Hepatocyte (in vitro differentiated cells): ENCODE measurements around the gene P4HB. TPM values are rescaled to one million over a fixed set of nuclear protein-coding genes. Genes with fewer than 3 reads are reported as not detected.

ENCODE experiments used
- DNase-seq: peaks from one replicate; pipeline ENCODE4 v3.0.0-alpha.2; 2016; ENCODE audit warnings: low spot score
- H2AFZ ChIP-seq: fragments of 200-600 bp; sonication (generic); 2 replicates; pipeline ENCODE4 v1.6.0; 2016; ENCODE audit warnings: antibody characterized with exemption, mild to moderate bottlenecking
- H3K27ac ChIP-seq: fragments of 200-600 bp; sonication (generic); 2 replicates; pipeline ENCODE4 v1.5.1; 2016; ENCODE audit warnings: mild to moderate bottlenecking
- H3K27me3 ChIP-seq: fragments of 200-600 bp; sonication (generic); 2 replicates; pipeline ENCODE4 v1.6.1; 2016
- H3K36me3 ChIP-seq: fragments of 200-600 bp; sonication (generic); replicated peaks from 2 replicates; pipeline ENCODE4 v1.5.1; 2016; ENCODE audit warnings: low read depth; ENCODE audit not compliant: insufficient read depth
- H3K4me1 ChIP-seq: fragments of 200-600 bp; sonication (generic); 2 replicates; pipeline ENCODE4 v1.5.1; 2016; ENCODE audit warnings: mild to moderate bottlenecking, moderate library complexity; ENCODE audit not compliant: insufficient read depth
- H3K4me2 ChIP-seq: fragments of 200-600 bp; sonication (generic); 2 replicates; pipeline ENCODE4 v1.6.0; 2016
- H3K4me3 ChIP-seq: fragments of 200-600 bp; sonication (generic); 2 replicates; pipeline ENCODE4 v1.5.1; 2016; ENCODE audit warnings: mild to moderate bottlenecking
- H3K79me2 ChIP-seq: fragments of 200-600 bp; sonication (generic); 2 replicates; pipeline ENCODE4 v1.6.0; 2017; ENCODE audit warnings: mild to moderate bottlenecking
- H3K9me2 ChIP-seq: fragments of 200-600 bp; sonication (generic); replicated peaks from 2 replicates; pipeline ENCODE4 v1.6.0; 2017; ENCODE audit warnings: mild to moderate bottlenecking; ENCODE audit not compliant: insufficient read depth
- H3K9me3 ChIP-seq: fragments of 200-600 bp; sonication (generic); 2 replicates; pipeline ENCODE4 v1.5.1; 2016; ENCODE audit warnings: low read depth, mild to moderate bottlenecking
- H4K20me1 ChIP-seq: fragments of 200-600 bp; sonication (generic); 2 replicates; pipeline ENCODE4 v1.6.0; 2016; ENCODE audit warnings: mild to moderate bottlenecking; ENCODE audit not compliant: insufficient read depth, poor library complexity, severe bottlenecking
- EZH2 ChIP-seq: fragments of 200-600 bp; sonication (generic); IDR thresholded peaks from 2 replicates; pipeline ENCODE4 v1.6.1; 2016; ENCODE audit warnings: antibody characterized with exemption, mild to moderate bottlenecking, borderline replicate concordance
- EZH2phosphoT487 ChIP-seq: fragments of 200-600 bp; sonication (generic); IDR thresholded peaks from one replicate; pipeline ENCODE4 v1.6.1; 2018; ENCODE audit warnings: antibody characterized with exemption, mild to moderate bottlenecking, low read depth, moderate library complexity; ENCODE audit not compliant: unreplicated experiment, severe bottlenecking
- WGBS: methylation state at CpG from one replicate; pipeline ENCODE4 v1.1.6; 2016; ENCODE audit warnings: low lambda C conversion rate; ENCODE audit errors: missing lambda C conversion rate; 5-methylcytosine and 5-hydroxymethylcytosine counted together
- polyA plus RNA-seq: library from polyadenylated mRNA; unstranded; fragments of >200 nt; fragmentation: Nextera tagmentation; extraction: Ambion mirVana; gene quantifications from 2 replicates; pipeline ENCODE4 v1.2.1, GENCODE V29; 2016
- total RNA-seq: library from RNA; depleted of rRNA; stranded (reverse); fragments of >200 nt; gene quantifications from 2 replicates; pipeline ENCODE4 v1.2.3, GENCODE V29; 2014
- TF ChIP-seq, protein P1 (sequence below): fragments of 200-600 bp; sonication (generic); IDR thresholded peaks from 2 replicates; pipeline ENCODE4 v1.5.1; 2016; ENCODE audit warnings: antibody characterized with exemption, mild to moderate bottlenecking; ENCODE audit not compliant: poor library complexity

P4HB gene
- total and polyA plus RNA-seq, 2 experiments from 2014 or later, result 1,240 to 1,316 TPM

- Histone ChIP-seq H3K9me3 (no peaks in the 10 kb centered on the region), H3K27me3 (peaks cover 27% of the 10 kb centered on the region), H3K36me3 (no peaks in the 10 kb centered on the region), H3K79me2 (no peaks in the 10 kb centered on the region), H3K9me2 (no peaks in the 10 kb centered on the region), H3K27ac (no peak overlapping the region), H3K4me1 (peaks cover 7% of the 10 kb centered on the region), H4K20me1 (no peaks in the 10 kb centered on the region), H2AFZ (no peak overlapping the region), H3K4me3 (no peak overlapping the region), H3K4me2 (no peak overlapping the region)
- WGBS, result 98% methylated on average over 5 of the region's 8 CpGs
- DNase-seq, result no peak
- TF ChIP-seq, protein P1, sequence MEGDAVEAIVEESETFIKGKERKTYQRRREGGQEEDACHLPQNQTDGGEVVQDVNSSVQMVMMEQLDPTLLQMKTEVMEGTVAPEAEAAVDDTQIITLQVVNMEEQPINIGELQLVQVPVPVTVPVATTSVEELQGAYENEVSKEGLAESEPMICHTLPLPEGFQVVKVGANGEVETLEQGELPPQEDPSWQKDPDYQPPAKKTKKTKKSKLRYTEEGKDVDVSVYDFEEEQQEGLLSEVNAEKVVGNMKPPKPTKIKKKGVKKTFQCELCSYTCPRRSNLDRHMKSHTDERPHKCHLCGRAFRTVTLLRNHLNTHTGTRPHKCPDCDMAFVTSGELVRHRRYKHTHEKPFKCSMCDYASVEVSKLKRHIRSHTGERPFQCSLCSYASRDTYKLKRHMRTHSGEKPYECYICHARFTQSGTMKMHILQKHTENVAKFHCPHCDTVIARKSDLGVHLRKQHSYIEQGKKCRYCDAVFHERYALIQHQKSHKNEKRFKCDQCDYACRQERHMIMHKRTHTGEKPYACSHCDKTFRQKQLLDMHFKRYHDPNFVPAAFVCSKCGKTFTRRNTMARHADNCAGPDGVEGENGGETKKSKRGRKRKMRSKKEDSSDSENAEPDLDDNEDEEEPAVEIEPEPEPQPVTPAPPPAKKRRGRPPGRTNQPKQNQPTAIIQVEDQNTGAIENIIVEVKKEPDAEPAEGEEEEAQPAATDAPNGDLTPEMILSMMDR, result no peak
- TF ChIP-seq EZH2 (no peak), EZH2phosphoT487 (no peak)
Observed at GRCh38 chr17:81810476-81810875, 49.9 kb downstream of the P4HB start.

DNA sequence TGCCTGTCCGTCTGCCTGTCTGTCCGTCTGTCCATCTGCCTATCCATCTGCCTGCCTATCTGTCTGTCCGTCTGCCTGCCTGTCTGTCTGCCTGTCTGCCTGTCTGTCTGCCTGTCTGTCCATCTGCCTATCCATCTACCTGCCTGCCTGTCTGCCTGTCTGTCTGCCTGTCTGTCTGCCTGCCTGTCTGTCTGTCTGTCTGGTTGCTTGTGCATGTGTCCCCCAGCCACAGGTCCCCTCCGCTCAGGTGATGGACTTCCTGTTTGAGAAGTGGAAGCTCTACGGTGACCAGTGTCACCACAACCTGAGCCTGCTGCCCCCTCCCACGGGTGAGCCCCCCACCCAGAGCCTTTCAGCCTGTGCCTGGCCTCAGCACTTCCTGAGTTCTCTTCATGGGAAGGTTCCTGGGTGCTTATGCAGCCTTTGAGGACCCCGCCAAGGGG lies 50.8 kb downstream of the P4HB start:
- 92% methylated on average over 7 of the region's 7 CpGs for WGBS
- no peaks in the 10 kb centered on the region for H3K9me3 ChIP-seq

GRCh38 chr17:81808778-81809555 lies 51.4 kb downstream of the P4HB start:
- Histone ChIP-seq H3K9me2 (no peaks in the 10 kb centered on the region), H3K4me3 (no peak overlapping the region), H3K79me2 (no peaks in the 10 kb centered on the region), H3K27ac (no peak overlapping the region), H4K20me1 (no peaks in the 10 kb centered on the region), H2AFZ (no peak overlapping the region), H3K27me3 (peaks cover 39% of the 10 kb centered on the region), H3K4me1 (no peaks in the 10 kb centered on the region), H3K36me3 (no peaks in the 10 kb centered on the region), H3K4me2 (no peak overlapping the region), H3K9me3 (no peaks in the 10 kb centered on the region)
- 76% methylated on average over 20 of the region's 20 CpGs for WGBS
- no peak for DNase-seq
- TF ChIP-seq EZH2, result no peak

More for the DNA sequence above, 50.8 kb downstream of the P4HB start:
- Histone ChIP-seq H3K4me1 (no peaks in the 10 kb centered on the region), H3K4me3 (no peak overlapping the region), H3K9me2 (no peaks in the 10 kb centered on the region), H3K79me2 (no peaks in the 10 kb centered on the region), H3K36me3 (no peaks in the 10 kb centered on the region), H4K20me1 (no peaks in the 10 kb centered on the region), H3K27me3 (peaks cover 33% of the 10 kb centered on the region), H3K27ac (no peak overlapping the region), H2AFZ (no peak overlapping the region), H3K4me2 (no peak overlapping the region)
- DNase-seq, result no peak
- TF ChIP-seq, protein P1, result no peak
- TF ChIP-seq EZH2 (no peak), EZH2phosphoT487 (no peak)

GRCh38 chr17:81807839-81808238 lies 52.5 kb downstream of the P4HB start:
- Histone ChIP-seq H3K9me3 (no peaks in the 10 kb centered on the region), H3K4me2 (no peak overlapping the region), H3K4me1 (no peaks in the 10 kb centered on the region), H3K36me3 (no peaks in the 10 kb centered on the region), H3K4me3 (no peak overlapping the region), H3K9me2 (no peaks in the 10 kb centered on the region), H3K79me2 (no peaks in the 10 kb centered on the region), H4K20me1 (no peaks in the 10 kb centered on the region), H3K27ac (no peak overlapping the region), H3K27me3 (peaks cover 49% of the 10 kb centered on the region), H2AFZ (no peak overlapping the region)
- WGBS, result 80% methylated on average over 11 of the region's 13 CpGs
- no peak for DNase-seq
- TF ChIP-seq, protein P1, result no peak
- no peak for TF ChIP-seq EZH2
- no peak for TF ChIP-seq EZH2phosphoT487
